Measurements from ENCODE around the gene POTEI.
"Not testable (repeated sequence)": the region's sequence is repeated elsewhere in the genome, so short reads cannot be mapped to it uniquely, and the experiment has no call there.

Gene POTEI

DNA sequence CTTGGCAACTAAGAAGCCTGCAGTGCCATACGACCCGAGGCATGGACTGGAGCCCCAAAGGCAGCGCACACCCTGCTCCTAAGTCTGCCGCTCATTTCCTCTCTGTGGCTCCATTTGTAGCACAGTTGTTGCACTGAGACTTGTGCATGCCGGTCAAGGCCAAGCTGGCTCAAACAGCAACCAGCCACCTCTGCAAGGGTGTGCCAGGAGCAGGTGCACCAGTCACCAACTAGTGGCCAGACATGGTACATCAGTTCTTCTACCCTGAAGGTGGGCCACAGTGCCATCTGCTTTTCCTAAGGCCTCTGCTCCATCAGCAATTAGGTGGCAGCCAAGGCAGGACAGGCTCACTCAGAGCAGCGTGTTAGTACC lies 54.4 kb downstream of the POTEI start:
- not testable (repeated sequence) for DNase-seq

DNA sequence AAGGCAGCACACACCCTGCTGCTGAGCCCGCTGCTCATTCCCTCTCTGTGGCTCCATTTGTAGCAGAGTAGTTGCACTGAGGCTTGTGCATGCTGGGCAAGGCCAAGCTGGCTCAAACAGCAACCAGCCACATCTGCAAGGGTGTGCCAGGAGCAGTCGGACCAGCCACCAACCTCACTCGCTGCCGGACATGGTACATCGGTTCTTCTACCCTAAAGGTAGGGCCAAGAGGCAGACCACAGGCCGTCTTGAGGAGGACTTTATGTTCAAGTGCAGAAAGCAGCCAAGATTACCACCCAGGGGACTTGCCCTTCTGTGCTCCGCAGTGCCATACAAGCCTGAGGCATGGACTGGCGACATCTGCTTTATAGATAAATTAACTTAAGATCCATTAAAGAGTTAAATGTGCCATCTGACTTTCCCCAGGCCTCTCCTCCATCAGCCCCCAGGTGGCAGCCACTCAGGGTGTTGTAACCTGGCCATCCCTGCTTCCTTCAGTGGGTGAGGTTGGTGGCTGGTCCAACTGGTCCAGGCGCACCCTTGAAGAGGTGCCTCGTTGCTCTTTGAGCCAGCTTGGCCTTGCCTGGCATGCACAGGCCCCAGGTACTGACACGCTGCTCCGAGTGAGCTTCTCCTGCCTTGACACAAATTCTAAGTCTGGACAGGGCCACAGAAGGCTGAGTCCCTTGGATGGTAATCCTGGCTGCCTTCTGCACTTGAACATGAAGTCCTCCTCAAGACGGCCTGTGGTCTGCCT lies 55.0 kb downstream of the POTEI start:
- DNase-seq = not testable (repeated sequence)

DNA sequence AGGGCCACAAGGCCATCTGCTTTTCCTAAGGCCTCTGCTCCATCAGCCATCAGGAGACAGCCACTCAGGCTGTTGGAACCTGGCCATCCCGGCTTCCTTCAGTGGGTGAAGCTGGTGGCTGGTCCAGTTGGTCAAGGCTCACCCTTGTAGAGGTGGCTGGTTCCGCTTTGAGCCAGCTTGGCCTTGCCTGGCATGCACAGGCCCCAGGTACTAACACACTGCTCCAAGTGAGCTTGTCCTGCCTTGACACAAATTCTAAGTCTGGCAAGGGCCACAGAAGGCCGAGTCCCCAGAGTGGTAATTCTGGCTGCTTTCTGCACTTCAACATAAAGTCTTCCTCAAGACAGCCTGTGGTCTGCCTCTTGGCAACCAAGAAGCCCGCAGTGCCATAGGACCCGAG lies 56.2 kb downstream of the POTEI start:
- DNase-seq = not testable (repeated sequence)

DNA sequence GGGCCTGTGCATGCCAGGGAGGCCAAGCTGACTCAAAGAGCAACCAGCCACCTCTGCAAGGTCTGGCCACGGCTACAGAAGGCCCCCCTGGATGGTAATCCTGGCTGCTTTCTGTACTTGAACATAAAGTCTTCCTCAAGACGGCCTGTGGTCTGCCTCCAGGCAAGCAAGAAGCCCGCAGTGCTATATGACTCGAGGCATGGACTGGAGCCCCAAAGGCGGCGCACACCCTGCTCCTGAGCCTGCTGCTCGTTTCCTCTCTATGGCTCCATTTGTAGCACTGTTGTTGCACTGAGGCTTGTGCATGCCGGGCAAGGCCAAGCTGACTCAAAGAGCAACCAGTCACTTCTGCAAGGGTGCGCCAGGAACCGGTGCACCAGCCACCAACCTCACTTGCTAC lies 57.3 kb downstream of the POTEI start:
- DNase-seq = not testable (repeated sequence)

DNA sequence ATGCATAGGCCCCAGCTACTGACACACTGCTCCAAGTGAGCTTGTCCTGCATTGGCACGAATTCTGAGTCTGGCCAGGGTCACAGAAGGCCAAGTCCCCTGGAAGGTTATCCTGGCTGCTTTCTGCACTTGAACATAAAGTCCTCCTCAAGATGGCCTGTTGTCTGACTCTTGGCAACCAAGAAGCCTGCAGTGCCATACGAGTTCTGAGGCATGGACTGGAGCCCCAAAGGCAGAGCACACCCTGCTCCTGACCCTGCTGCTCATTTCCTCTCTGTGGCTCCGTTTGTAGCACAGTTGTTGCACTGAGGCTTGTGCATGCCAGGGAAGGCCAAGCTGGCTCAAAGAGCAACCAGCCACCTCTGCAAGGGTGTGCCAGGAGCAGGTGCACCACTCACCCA lies 57.9 kb downstream of the POTEI start:
- DNase-seq = not testable (repeated sequence)

DNA sequence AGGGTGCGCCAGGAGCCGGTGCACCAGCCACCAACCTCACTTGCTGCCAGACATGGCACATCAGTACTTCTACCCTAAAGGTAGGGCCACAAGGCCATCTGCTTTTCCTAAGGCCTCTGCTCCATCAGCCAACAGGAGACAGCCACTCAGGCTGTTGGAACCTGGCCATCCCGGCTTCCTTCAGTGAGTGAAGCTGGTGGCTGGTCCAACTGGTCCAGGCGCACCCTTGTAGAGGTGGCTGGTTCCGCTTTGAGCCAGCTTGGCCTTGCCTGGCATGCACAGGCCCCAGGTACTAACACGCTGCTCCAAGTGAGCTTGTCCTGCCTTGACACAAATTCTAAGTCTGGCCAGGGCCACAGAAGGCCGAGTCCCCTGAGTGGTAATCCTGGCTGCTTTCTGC lies 58.8 kb downstream of the POTEI start:
- DNase-seq = not testable (repeated sequence)

DNA sequence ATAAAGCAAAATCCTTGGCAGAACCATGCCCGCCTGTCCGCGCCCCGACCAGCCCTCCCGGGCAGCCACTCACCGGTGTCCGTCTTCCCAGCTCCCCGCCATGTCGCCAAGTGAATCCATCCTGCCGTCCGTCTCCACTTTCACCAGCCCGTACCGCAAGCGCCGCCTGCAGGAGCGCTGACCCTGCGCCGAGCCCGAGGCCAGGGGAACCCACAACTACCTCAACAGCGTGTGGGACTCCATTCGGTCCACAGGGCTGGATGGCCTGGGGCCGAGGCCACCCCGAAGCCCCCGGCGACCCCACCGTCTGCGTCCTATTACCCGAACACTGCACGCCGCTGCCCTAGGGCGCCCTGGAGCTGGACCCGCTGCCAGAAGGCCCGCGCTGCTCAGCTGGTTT lies 81.5 kb downstream of the POTEI start:
- DNase-seq = not testable (repeated sequence)

DNA sequence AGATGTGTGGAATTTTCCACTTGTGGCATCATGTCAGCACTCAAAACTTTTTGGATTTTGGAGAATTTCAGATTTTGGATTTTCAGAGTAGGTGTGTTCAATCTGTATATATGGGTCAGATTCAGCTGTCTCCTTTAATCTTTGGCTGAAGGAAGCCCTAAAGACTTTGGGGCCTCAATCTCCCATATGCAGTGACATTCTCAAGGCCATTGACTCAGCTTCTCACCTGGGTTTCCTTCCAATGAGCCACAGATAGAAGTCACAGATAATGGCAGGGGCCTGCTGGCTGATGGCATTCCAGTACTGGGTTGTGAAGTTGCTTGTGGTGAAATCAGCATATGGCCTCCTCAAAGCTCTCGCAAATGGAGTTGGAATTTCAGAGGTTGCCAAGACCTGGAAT lies 90.3 kb downstream of the POTEI start:
- not testable (repeated sequence) for DNase-seq

DNA sequence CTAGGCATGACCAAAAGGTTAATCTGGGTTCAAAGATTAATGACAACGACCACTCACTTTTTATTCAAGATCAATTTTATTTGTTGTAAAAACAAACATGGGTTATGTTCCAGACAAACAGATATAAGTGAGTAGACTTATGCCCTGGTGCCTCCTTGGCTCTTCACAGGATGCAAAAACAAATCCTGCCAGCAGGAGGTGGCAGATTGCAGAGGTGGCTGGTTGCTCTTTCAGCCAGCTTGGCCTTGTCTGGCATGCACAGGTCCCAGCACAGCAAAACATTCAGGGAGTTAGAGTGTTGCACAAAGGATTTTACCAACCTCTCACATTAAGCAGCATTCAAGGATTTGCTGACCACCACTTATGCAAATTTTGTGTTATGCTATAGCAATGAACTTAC lies 92.4 kb downstream of the POTEI start:
- not testable (repeated sequence) for DNase-seq
